ENCODE measurements around the gene MPP2.

DNA sequence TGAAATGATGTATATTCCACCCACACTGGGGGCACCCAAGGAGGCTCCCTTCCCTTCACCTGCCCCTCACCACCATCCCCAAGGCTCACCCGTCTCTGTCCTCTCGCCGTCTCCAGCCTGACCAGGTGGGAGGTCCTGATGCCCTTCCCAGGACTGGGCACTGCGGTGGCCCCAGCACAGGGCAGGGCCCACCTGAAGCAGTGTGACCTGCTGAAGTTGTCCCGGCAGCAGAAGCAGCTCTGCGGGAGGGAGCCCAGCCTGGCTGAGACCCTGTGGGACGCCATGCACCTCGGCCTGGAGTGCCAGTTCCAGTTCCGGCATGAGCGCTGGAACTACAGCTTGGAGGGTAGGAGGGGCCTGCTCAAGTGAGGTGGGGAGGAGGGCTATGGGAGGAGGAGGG is 25.0 kb upstream of the MPP2 start:
- no peak for TF ChIP-seq POLR2AphosphoS5 (IDR thresholded peaks at IDR 0.05; ENCODE audit: borderline replicate concordance, low read depth, low read length)
- no peak for TF ChIP-seq FOXP2 (optimal IDR thresholded peaks at IDR 0.05; ENCODE audit: control extremely low read depth, extremely low read length, insufficient read depth)
